HFF-Myc (cell line): ENCODE data around the gene KIF13A.
"Not testable (repeated sequence)": the region's sequence is repeated elsewhere in the genome, so short reads cannot be mapped to it uniquely, and the experiment has no call there.

ENCODE experiments used
- DNase-seq: peaks from one replicate; pipeline ENCODE4 v3.0.0-alpha.2; 2011; ENCODE audit warnings: low read depth; ENCODE audit errors: extremely low read depth
- H3K4me3 ChIP-seq: replicated peaks from 2 replicates; pipeline ENCODE4 v1.5.1; 2011; ENCODE audit warnings: low read depth, mild to moderate bottlenecking, control low read depth, low read length
- TF ChIP-seq, protein P1 (sequence below): IDR thresholded peaks from 2 replicates; pipeline ENCODE4 v1.5.1; 2012; ENCODE audit warnings: mild to moderate bottlenecking, low read depth, low read length, control low read depth; ENCODE audit errors: missing control alignments

Gene KIF13A

GRCh38 chr6:18025596-18025995 lies 38.2 kb upstream of the KIF13A start:
- TF ChIP-seq, protein P1, sequence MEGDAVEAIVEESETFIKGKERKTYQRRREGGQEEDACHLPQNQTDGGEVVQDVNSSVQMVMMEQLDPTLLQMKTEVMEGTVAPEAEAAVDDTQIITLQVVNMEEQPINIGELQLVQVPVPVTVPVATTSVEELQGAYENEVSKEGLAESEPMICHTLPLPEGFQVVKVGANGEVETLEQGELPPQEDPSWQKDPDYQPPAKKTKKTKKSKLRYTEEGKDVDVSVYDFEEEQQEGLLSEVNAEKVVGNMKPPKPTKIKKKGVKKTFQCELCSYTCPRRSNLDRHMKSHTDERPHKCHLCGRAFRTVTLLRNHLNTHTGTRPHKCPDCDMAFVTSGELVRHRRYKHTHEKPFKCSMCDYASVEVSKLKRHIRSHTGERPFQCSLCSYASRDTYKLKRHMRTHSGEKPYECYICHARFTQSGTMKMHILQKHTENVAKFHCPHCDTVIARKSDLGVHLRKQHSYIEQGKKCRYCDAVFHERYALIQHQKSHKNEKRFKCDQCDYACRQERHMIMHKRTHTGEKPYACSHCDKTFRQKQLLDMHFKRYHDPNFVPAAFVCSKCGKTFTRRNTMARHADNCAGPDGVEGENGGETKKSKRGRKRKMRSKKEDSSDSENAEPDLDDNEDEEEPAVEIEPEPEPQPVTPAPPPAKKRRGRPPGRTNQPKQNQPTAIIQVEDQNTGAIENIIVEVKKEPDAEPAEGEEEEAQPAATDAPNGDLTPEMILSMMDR, result no peak
- H3K4me3 ChIP-seq, result no peak overlapping the region
- no peak for DNase-seq

DNA sequence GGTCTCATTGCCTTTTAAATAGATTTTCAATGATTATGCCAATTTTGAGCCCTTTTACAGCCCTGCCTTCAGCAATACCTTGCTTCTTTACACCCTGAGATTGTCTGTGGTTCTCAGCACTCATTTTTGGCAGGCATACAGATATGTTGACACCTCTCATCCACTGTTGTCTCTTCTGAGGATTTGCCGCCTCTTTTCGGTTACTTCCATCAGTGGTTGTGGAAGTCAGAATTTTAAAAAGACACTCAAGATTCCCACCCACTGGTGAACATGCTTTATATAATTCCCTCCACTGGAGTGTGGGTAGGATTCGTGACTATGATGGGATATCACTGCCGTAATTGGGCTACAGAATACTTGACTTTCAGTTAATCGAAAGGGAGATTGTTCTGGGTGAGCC lies 37.4 kb upstream of the KIF13A start:
- no peak for DNase-seq
- TF ChIP-seq, protein P1, result no peak
- H3K4me3 ChIP-seq, result no peak overlapping the region

- H3K4me3 ChIP-seq, result no peak overlapping the region
- DNase-seq, result no peak
- TF ChIP-seq, protein P1, result no peak
Observed at GRCh38 chr6:18023891-18024290, 36.5 kb upstream of the KIF13A start.

- DNase-seq, result no peak
- H3K4me3 ChIP-seq, result no peak overlapping the region
- TF ChIP-seq, protein P1, result no peak
Observed at GRCh38 chr6:18022398-18023231, 35.2 kb upstream of the KIF13A start.

DNA sequence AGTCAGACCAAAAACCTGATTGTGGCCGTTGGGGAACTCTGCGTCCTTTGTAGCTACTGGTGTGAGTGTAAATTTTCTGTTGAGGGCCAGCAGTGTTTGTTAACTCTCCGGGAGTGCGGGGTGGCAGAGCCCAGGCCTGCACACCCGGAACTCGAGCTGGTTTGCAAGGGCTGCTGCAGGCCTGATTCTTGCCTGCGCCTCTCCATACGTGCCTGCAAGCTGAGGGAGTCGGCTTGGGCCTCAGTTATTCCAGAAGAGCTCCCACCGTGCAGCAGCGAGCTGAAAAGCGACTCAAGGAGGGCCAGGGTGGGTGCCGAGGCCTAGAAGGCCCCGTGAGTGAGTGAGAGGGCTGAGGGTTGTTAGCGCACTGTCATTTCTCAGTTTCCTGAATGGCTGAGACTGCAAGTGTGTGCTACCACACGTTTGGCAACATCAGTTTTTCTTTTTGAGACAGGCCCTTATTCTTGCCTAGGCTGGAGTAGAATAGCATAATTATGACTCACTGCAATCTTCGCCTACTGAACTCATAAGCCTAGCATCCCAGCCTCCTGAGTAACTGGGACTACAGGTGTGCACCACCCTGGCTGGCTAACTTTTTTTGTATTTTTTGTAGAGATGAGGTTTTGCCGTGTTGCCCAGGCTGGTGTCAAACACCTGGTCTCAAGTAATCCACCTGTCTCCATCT lies 33.9 kb upstream of the KIF13A start:
- no peak for DNase-seq
- no peak overlapping the region for H3K4me3 ChIP-seq
- TF ChIP-seq, protein P1, result no peak

DNA sequence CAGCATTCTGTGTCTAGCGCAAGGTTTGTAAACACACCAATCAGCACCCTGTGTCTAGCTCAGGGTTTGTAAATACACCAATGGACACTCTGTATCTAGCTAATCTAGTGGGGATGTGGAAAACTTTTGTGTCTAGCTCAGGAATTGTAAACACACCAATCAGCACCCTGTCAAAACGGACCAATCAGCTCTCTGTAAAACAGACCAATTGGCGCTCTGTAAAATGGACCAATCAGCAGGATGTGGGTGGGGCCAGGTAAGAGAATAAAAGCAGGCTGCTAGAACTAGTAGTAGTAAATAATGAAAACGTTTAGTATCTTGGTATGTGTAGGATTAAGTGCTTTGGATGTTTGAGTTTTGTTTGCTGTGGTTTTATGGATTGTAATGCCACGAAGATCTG lies 33.1 kb upstream of the KIF13A start:
- not testable (repeated sequence) for DNase-seq, H3K4me3 ChIP-seq
